CD4-positive, alpha-beta T cell (primary cell): ENCODE measurements around the gene MAML2. TPM values are rescaled to one million over a fixed set of nuclear protein-coding genes. Genes with fewer than 3 reads are reported as not detected.

Source experiments
- ATAC-seq: fragments of 200-7000 bp; cut with Tn5 transposase; one replicate; pipeline ENCODE4 v1.10.0; 2022; ENCODE audit warnings: mild to moderate bottlenecking; ENCODE audit not compliant: poor library complexity
- CTCF ChIA-PET: fragments of 350-600 bp; sonication (Branson Sonifier 250); formaldehyde crosslinking; loops from one replicate; lab custom pipeline; 2021; ENCODE audit warnings: antibody characterized with exemption, inconsistent platforms; lab: Charles Lee
- POLR2A ChIA-PET: fragments of 350-600 bp; sonication (Branson Sonifier 250); formaldehyde crosslinking; loops from one replicate; lab custom pipeline; 2021; ENCODE audit warnings: antibody characterized with exemption, inconsistent platforms; lab: Charles Lee
- DNase-seq, 14 experiments: peaks; one replicate each; pipeline ENCODE4 v3.0.0-alpha.2; 2013 to 2020; ENCODE audit warnings: mixed read lengths in 2 of 14
- H3K27ac ChIP-seq, 2 donors: one replicate each; pipeline versions ENCODE4 v1.5.1 to v1.7.0; 2013; ENCODE audit warnings: low read length in 2 of 2, low read depth in 1 of 2, mild to moderate bottlenecking in 1 of 2
- H3K27me3 ChIP-seq, 2 experiments: 1 replicate in 1 of 2; 2 replicates in 1 of 2; pipeline versions ENCODE4 v1.6.1 to v1.7.0; 2013; ENCODE audit warnings: low read length in 2 of 2, control low read depth in 1 of 2, mild to moderate bottlenecking in 1 of 2, moderate library complexity in 1 of 2; ENCODE audit not compliant: insufficient read depth in 2 of 2, control insufficient read depth in 1 of 2
- H3K36me3 ChIP-seq: one replicate; pipeline ENCODE4 v1.6.1; 2013; ENCODE audit warnings: low read length, control low read depth; ENCODE audit not compliant: insufficient read depth
- H3K4me1 ChIP-seq: one replicate; pipeline ENCODE4 v1.6.1; 2013; ENCODE audit warnings: low read length, control low read depth; ENCODE audit not compliant: insufficient read depth
- H3K4me3 ChIP-seq: one replicate; pipeline ENCODE4 v1.5.1; 2013; ENCODE audit warnings: mild to moderate bottlenecking, low read length, moderate library complexity
- H3K9me3 ChIP-seq, 2 experiments: 1 replicate in 1 of 2; 2 replicates in 1 of 2; pipeline versions ENCODE4 v1.6.1 to v1.7.0; 2013; ENCODE audit warnings: low read length in 2 of 2, mild to moderate bottlenecking in 2 of 2, control low read depth in 1 of 2, moderate library complexity in 1 of 2; ENCODE audit not compliant: control insufficient read depth in 1 of 2, insufficient read depth in 1 of 2
- H3K27ac Mint-ChIP-seq: one replicate; pipeline ENCODE4 v1.8.0; 2020; ENCODE audit warnings: mixed read lengths
- H3K27me3 Mint-ChIP-seq: one replicate; pipeline ENCODE4 v1.8.0; 2021; ENCODE audit warnings: mixed read lengths
- H3K36me3 Mint-ChIP-seq: one replicate; pipeline ENCODE4 v1.8.0; 2021; ENCODE audit warnings: low read depth, mixed read lengths
- H3K4me1 Mint-ChIP-seq: one replicate; pipeline ENCODE4 v1.8.0; 2021; ENCODE audit warnings: low read depth, mixed read lengths
- H3K4me3 Mint-ChIP-seq: one replicate; pipeline ENCODE4 v1.8.0; 2020; ENCODE audit warnings: mild to moderate bottlenecking, mixed read lengths
- H3K9me3 Mint-ChIP-seq: one replicate; pipeline ENCODE4 v1.8.0; 2020; ENCODE audit warnings: mixed read lengths
- CTCF ChIP-seq: fragments of 200-600 bp; IDR thresholded peaks from one replicate; pipeline ENCODE4 v1.8.0; 2022; ENCODE audit warnings: antibody characterized with exemption, mild to moderate bottlenecking
- intact Hi-C, 2 experiments: fragments of 100-400 bp; cut with DNase I in 1 of 2; cut with micrococcal nuclease in 1 of 2; formaldehyde crosslinking; loops; one replicate each; pipeline versions ENCODE4 v1.15.1 to v1.9.0; 2023 to 2025; cut with DNase I, micrococcal nuclease
- total RNA-seq, 174 experiments: library from RNA in 2 of 174; stranded (reverse) in 2 of 174; gene quantifications; one replicate each; pipeline ENCODE4 v1.2.3 and lab custom pipeline; 2021 to 2026

Gene MAML2
- total RNA-seq, 2 experiments from 2014 or later: 58.8 to 59.8 TPM

- no peaks in the 10 kb centered on the region for H3K27me3 Mint-ChIP-seq
- CTCF ChIA-PET: no interaction called here
- no peak overlapping the region for H3K4me3 ChIP-seq
Measured at GRCh38 chr11:96179905-96180304, 163.1 kb downstream of the MAML2 start.

GRCh38 chr11:96178887-96179279 is 164.1 kb downstream of the MAML2 start:
- no peaks in the 10 kb centered on the region for H3K27me3 ChIP-seq
- Mint-ChIP-seq H3K4me3 (no peak overlapping the region), H3K9me3 (no peaks in the 10 kb centered on the region), H3K27me3 (no peaks in the 10 kb centered on the region), H3K4me1 (peaks cover 88% of the 10 kb centered on the region), H3K36me3 (peaks cover 52% of the 10 kb centered on the region), H3K27ac (peak overlapping the region; percentile 31)
- H3K9me3 ChIP-seq: no peaks in the 10 kb centered on the region
- no peak overlapping the region for H3K4me3 ChIP-seq
- ChIA-PET POLR2A (interaction anchor here (1.2 kb wide), 1 partner anchor 164 kb away, joined by 3 read pairs; the partner anchor contains the start of gene MAML2), CTCF (no interaction called here)
- H3K4me1 ChIP-seq: peaks cover 8% of the 10 kb centered on the region
- no peak overlapping the region for H3K27ac ChIP-seq
- intact Hi-C loops: no loop called here
- DNase-seq (no peak), ATAC-seq (no peak)
- H3K36me3 ChIP-seq: no peaks in the 10 kb centered on the region
- TF ChIP-seq CTCF: no peak

More at GRCh38 chr11:96179905-96180304, 163.1 kb downstream of the MAML2 start:
- no peak for DNase-seq
- H3K4me1 Mint-ChIP-seq: peaks cover 82% of the 10 kb centered on the region
- intact Hi-C loops: no loop called here
- no peaks in the 10 kb centered on the region for H3K36me3 ChIP-seq
- peak overlapping the region; percentile 31 for H3K27ac Mint-ChIP-seq
- no peaks in the 10 kb centered on the region for H3K27me3 ChIP-seq
- H3K9me3 ChIP-seq: no peaks in the 10 kb centered on the region
- no peak for ATAC-seq
- no peak overlapping the region for H3K4me3 Mint-ChIP-seq
- no peak for TF ChIP-seq CTCF
- H3K27ac ChIP-seq: no peak overlapping the region
- peaks cover 6% of the 10 kb centered on the region for H3K4me1 ChIP-seq
- peaks cover 43% of the 10 kb centered on the region for H3K36me3 Mint-ChIP-seq
- H3K9me3 Mint-ChIP-seq: no peaks in the 10 kb centered on the region
- POLR2A ChIA-PET: interaction anchor here (1.0 kb wide), 1 partner anchor 46 kb away, joined by 3 read pairs; no protein-coding TSS in a partner anchor

- Histone ChIP-seq H3K9me3 (no peaks in the 10 kb centered on the region), H3K4me1 (peaks cover 13% of the 10 kb centered on the region), H3K36me3 (peaks cover 3% of the 10 kb centered on the region), H3K27ac (no peak overlapping the region), H3K27me3 (no peaks in the 10 kb centered on the region), H3K4me3 (no peak overlapping the region)
- ChIA-PET CTCF (no interaction called here), POLR2A (interaction anchor here (0.7 to 1.2 kb wide), 2 partner anchors 10 to 165 kb away, joined by 3 read pairs; partner anchors contain the start of gene MAML2)
- H3K27ac Mint-ChIP-seq: peak overlapping the region; percentile 31
- H3K4me3 Mint-ChIP-seq: peak overlapping the region; percentile 52
- DNase-seq (peak in 2 of 14 experiments; percentile 16 to 31), ATAC-seq (peak; percentile 52)
- peaks cover 58% of the 10 kb centered on the region for H3K36me3 Mint-ChIP-seq
- H3K9me3 Mint-ChIP-seq: no peaks in the 10 kb centered on the region
- H3K27me3 Mint-ChIP-seq: no peaks in the 10 kb centered on the region
- TF ChIP-seq CTCF: no peak
- H3K4me1 Mint-ChIP-seq: peaks cover 88% of the 10 kb centered on the region
- intact Hi-C loops: no loop called here
Measured at GRCh38 chr11:96178049-96178886, 164.7 kb downstream of the MAML2 start.
